ENCODE results near the gene UVRAG. TPM values are rescaled to one million over a fixed set of nuclear protein-coding genes. Genes with fewer than 3 reads are reported as not detected.

The UVRAG gene
- total and polyA plus RNA-seq, 2 of the 4 experiments (the other 2 are of a cell fraction), result 5.6 to 10.9 TPM

DNA sequence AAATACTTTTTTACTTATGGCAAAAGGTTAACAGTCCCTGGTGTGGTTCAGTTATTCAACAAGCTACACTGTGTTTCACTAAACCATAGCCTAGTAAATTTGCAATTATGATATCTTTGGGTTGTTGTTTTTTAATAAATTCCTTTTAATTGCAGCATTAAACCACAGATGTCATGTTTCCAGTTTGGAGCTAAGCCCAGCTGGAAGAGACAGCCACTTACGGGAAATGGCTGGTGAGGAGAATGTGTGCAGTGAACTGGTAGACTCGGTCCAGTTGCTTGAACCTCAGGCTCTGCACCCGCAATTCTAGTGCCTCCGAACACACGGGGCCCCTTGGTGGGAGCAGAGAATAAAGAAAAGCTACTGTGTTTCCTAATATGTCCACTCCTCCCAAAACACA lies 320.5 kb downstream of the UVRAG start:
- Histone ChIP-seq H4K91ac (ENCODE audit: insufficient read depth, low read depth, low read length) (no peak overlapping the region), H3K9me1 (ENCODE audit: insufficient read depth, low read length) (0 out of 2 replicates have a peak, but pooled peaks cover 3% of the 10 kb centered on the region), H3K14ac (replicated peaks; ENCODE audit: low read depth, low read length) (no peak overlapping the region), H2AK5ac (ENCODE audit: low read depth, low read length) (no peak overlapping the region), H2BK5ac (ENCODE audit: low read depth, low read length, poor library complexity, severe bottlenecking) (no peak overlapping the region), H2BK20ac (ENCODE audit: low read depth, low read length) (no peak overlapping the region), H3K9ac (ENCODE audit: low read depth, low read length) (no peak overlapping the region), H3K56ac (ENCODE audit: extremely low read depth, insufficient read depth, low read length) (no peak overlapping the region), H2AK9ac (replicated peaks; ENCODE audit: low read depth, low read length, poor library complexity) (no peak overlapping the region), H2AFZ (replicated peaks; ENCODE audit: low read length, poor library complexity) (no peak overlapping the region), H3K23ac (ENCODE audit: low read depth, low read length) (no peak overlapping the region), H3K79me1 (ENCODE audit: low read depth in 1 of 2, low read length in 2 of 2) (no peaks in the 10 kb centered on the region), H3K4me1 (ENCODE audit: control insufficient read depth, insufficient read depth, low read length) (peaks cover 2% of the 10 kb centered on the region; the same call in 1 of the 2 replicates), H3K4ac (ENCODE audit: low read depth, low read length) (no peak overlapping the region), H4K8ac (ENCODE audit: low read depth in 2 of 2, low read length in 2 of 2) (no peak overlapping the region), H3K27ac (ENCODE audit: insufficient read depth, low read length) (no peak overlapping the region), H3K27me3 (ENCODE audit: control insufficient read depth, insufficient read depth, low read length) (no peaks in the 10 kb centered on the region), H2BK15ac (ENCODE audit: low read depth, low read length) (no peak overlapping the region), H3K4me3 (ENCODE audit: insufficient read depth, low read depth, low read length) (no peak overlapping the region), H3K9me3 (ENCODE audit: control insufficient read depth, insufficient read depth, low read length) (no peaks in the 10 kb centered on the region), H2BK120ac (ENCODE audit: low read depth, low read length) (no peak overlapping the region), H3K36me3 (ENCODE audit: control insufficient read depth, insufficient read depth, low read length) (no peaks in the 10 kb centered on the region), H4K5ac (ENCODE audit: low read depth, low read length) (no peak overlapping the region), H4K20me1 (ENCODE audit: insufficient read depth, low read length) (no peaks in the 10 kb centered on the region), H3K18ac (ENCODE audit: low read depth, low read length) (no peak overlapping the region), H3K4me2 (ENCODE audit: low read depth, low read length) (no peak overlapping the region)
- intact Hi-C loops (cut with micrococcal nuclease), result no loop called here
- ChIA-PET POLR2A (ENCODE audit: unreplicated experiment) (interaction anchor here (0.6 kb wide), 1 partner anchor 110 kb away, joined by 3 read pairs; no protein-coding TSS in a partner anchor), CTCF (interaction anchor here (0.6 kb wide), 1 partner anchor 32 kb away, joined by 5 read pairs; no protein-coding TSS in a partner anchor)
- BruUV-seq (replicated peaks), result no TSS peak
- dilution Hi-C loops (cut with HindIII; ENCODE audit: low sequenced_read_pairs, unreplicated experiment), result no loop called here
- DNase-seq (no peak), ATAC-seq (ENCODE audit: low read depth) (no peak)
- no peak for TF ChIP-seq MAZ (IDR thresholded peaks at IDR 0.05; ENCODE audit: borderline replicate concordance, low read depth, low read length)
- TF ChIP-seq, protein P1, sequence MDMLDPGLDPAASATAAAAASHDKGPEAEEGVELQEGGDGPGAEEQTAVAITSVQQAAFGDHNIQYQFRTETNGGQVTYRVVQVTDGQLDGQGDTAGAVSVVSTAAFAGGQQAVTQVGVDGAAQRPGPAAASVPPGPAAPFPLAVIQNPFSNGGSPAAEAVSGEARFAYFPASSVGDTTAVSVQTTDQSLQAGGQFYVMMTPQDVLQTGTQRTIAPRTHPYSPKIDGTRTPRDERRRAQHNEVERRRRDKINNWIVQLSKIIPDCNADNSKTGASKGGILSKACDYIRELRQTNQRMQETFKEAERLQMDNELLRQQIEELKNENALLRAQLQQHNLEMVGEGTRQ (IDR thresholded peaks at IDR 0.05; ENCODE audit: low read depth, low read length), result no peak
- TF ChIP-seq RCOR1 (IDR thresholded peaks at IDR 0.05; ENCODE audit: insufficient replicate concordance, low read length), result no peak
- TF ChIP-seq FOS (IDR thresholded peaks at IDR 0.05; ENCODE audit: low read depth, low read length), result no peak
- no peak for TF ChIP-seq ELK1 (IDR thresholded peaks at IDR 0.05; ENCODE audit: borderline replicate concordance, low read depth, low read length)
- in situ Hi-C loops (cut with MboI; ENCODE audit: low sequenced_read_pairs), result no loop called here
- WGBS, 2 experiments (ENCODE audit: extremely low coverage in 2 of 2, insufficient read length in 1 of 2), result no CpG with 5 or more reads among the region's 5 CpGs

Data from IMR-90 (cell line).